ENCODE results near the gene PKNOX2. TPM values are rescaled to one million over a fixed set of nuclear protein-coding genes. Genes with fewer than 3 reads are reported as not detected.

The PKNOX2 gene
- total RNA-seq, 1 experiment from 2014 or later, result 3.7 TPM

DNA sequence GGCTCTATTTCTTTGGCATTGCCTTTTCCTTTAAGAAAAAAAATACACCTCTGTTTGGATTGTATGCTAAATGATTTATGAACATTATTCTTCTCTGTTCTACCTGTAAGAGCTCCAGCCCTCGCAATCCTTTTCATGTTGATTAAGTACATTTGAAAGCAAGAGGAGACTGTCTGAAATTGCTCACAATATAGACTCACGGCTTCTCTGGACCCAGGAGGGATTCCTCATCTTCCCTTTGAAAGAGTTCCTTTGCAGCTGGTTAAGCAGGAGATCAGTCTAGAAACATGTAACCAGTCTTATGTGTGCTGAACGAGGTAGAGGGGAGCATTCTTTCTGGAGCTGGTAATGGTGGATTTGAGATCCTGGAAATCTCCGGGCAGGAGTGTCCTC lies 47.4 kb downstream of the PKNOX2 start:
- no peak for ATAC-seq
- Mint-ChIP-seq H3K36me3 (no peaks in the 10 kb centered on the region), H3K4me3 (no peak overlapping the region), H3K27ac (no peak overlapping the region), H3K27me3 (ENCODE audit: low read depth) (no peaks in the 10 kb centered on the region; the same call in none of the 2 replicates), H3K4me1 (peaks cover 36% of the 10 kb centered on the region), H3K9me3 (no peaks in the 10 kb centered on the region)
- TF ChIP-seq ESRRA (CRISPR knock-in tag; IDR thresholded peaks at IDR 0.05; ENCODE audit: borderline replicate concordance) (no peak), JUN (CRISPR knock-in tag; IDR thresholded peaks at IDR 0.05) (no peak), RORB (CRISPR knock-in tag; IDR thresholded peaks at IDR 0.05) (no peak)
- TF ChIP-seq, protein P1, sequence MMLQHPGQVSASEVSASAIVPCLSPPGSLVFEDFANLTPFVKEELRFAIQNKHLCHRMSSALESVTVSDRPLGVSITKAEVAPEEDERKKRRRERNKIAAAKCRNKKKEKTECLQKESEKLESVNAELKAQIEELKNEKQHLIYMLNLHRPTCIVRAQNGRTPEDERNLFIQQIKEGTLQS (CRISPR knock-in tag; conservative IDR thresholded peaks at IDR 0.05), result no peak
- TF ChIP-seq, protein P2, sequence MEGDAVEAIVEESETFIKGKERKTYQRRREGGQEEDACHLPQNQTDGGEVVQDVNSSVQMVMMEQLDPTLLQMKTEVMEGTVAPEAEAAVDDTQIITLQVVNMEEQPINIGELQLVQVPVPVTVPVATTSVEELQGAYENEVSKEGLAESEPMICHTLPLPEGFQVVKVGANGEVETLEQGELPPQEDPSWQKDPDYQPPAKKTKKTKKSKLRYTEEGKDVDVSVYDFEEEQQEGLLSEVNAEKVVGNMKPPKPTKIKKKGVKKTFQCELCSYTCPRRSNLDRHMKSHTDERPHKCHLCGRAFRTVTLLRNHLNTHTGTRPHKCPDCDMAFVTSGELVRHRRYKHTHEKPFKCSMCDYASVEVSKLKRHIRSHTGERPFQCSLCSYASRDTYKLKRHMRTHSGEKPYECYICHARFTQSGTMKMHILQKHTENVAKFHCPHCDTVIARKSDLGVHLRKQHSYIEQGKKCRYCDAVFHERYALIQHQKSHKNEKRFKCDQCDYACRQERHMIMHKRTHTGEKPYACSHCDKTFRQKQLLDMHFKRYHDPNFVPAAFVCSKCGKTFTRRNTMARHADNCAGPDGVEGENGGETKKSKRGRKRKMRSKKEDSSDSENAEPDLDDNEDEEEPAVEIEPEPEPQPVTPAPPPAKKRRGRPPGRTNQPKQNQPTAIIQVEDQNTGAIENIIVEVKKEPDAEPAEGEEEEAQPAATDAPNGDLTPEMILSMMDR (IDR thresholded peaks at IDR 0.05), result no peak
- TF ChIP-seq, protein P3, sequence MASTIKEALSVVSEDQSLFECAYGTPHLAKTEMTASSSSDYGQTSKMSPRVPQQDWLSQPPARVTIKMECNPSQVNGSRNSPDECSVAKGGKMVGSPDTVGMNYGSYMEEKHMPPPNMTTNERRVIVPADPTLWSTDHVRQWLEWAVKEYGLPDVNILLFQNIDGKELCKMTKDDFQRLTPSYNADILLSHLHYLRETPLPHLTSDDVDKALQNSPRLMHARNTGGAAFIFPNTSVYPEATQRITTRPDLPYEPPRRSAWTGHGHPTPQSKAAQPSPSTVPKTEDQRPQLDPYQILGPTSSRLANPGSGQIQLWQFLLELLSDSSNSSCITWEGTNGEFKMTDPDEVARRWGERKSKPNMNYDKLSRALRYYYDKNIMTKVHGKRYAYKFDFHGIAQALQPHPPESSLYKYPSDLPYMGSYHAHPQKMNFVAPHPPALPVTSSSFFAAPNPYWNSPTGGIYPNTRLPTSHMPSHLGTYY (CRISPR knock-in tag; IDR thresholded peaks at IDR 0.05), result no peak
- POLR2A ChIA-PET, result no interaction called here
- DNase-seq (ENCODE audit: low spot score), result no peak
- CTCF ChIA-PET, result interaction anchor here (1.0 to 2.6 kb wide), 5 partner anchors 9 to 134 kb away, joined by 3 to 7 read pairs (median 5); no protein-coding TSS in a partner anchor

DNA sequence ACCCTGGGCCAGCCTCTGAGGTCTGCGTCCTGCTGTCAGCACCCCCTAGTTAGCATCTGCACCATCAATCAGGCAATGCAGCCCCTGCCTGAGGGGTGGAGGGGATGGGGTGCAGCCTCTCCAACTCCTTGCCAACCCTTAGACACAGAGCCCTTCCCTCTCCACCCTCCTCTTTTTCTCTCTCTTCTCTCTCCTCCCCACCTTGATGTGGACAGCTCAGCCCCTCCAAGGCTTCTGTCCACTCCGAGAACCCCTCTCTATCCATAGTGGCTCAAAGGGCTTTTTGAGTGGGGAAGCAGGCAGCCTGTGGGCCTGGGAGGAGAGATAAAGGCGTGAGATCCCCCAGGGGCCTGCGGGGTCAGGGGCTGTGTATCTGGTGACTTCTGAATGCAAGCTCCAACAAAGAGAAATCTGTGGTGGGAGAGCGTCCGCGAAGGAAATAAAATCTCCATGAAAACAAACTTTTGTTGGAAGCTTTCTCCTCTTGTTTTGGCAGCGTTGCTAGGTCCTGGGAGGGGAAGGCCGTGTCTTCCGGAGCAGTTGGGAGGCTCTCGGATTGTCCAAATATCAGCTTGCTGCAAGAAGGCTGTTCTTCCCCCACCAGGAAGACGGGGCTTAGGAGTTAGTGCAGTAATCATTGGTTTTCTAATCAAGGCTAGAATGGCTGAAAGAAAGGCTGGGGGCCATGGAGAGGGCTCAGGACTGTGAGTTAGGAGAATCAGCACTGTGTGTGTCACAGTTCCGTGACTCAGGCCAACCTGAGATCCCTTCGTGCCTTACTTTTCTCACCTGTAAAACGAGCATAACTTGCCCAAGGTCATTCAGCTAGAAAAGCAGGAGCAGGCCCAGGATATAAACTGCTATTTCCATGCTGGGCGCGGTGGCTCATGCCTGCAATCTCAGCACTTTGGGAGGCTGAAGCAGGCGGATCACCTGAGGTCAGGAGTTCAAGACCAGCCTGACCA lies 50.3 kb downstream of the PKNOX2 start:
- POLR2A ChIA-PET, result interaction anchor here (1.3 kb wide), 1 partner anchor 11 kb away, joined by 4 read pairs; no protein-coding TSS in a partner anchor
- CTCF ChIA-PET, result interaction anchor here (0.5 to 1.4 kb wide), 5 partner anchors 13 to 131 kb away, joined by 3 to 5 read pairs (median 3); no protein-coding TSS in a partner anchor
- ATAC-seq (peak; percentile 23), DNase-seq (ENCODE audit: low spot score) (no peak)
- Mint-ChIP-seq H3K4me1 (peaks cover 52% of the 10 kb centered on the region), H3K27ac (peak overlapping the region; percentile 45), H3K9me3 (no peaks in the 10 kb centered on the region), H3K27me3 (ENCODE audit: low read depth) (no peaks in the 10 kb centered on the region; the same call in none of the 2 replicates), H3K36me3 (no peaks in the 10 kb centered on the region), H3K4me3 (no peak overlapping the region)
- TF ChIP-seq, protein P4, sequence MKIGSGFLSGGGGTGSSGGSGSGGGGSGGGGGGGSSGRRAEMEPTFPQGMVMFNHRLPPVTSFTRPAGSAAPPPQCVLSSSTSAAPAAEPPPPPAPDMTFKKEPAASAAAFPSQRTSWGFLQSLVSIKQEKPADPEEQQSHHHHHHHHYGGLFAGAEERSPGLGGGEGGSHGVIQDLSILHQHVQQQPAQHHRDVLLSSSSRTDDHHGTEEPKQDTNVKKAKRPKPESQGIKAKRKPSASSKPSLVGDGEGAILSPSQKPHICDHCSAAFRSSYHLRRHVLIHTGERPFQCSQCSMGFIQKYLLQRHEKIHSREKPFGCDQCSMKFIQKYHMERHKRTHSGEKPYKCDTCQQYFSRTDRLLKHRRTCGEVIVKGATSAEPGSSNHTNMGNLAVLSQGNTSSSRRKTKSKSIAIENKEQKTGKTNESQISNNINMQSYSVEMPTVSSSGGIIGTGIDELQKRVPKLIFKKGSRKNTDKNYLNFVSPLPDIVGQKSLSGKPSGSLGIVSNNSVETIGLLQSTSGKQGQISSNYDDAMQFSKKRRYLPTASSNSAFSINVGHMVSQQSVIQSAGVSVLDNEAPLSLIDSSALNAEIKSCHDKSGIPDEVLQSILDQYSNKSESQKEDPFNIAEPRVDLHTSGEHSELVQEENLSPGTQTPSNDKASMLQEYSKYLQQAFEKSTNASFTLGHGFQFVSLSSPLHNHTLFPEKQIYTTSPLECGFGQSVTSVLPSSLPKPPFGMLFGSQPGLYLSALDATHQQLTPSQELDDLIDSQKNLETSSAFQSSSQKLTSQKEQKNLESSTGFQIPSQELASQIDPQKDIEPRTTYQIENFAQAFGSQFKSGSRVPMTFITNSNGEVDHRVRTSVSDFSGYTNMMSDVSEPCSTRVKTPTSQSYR (CRISPR knock-in tag; IDR thresholded peaks at IDR 0.05), result no peak
- no peak for TF ChIP-seq NR2C2 (CRISPR knock-in tag; IDR thresholded peaks at IDR 0.05)
- TF ChIP-seq, protein P5, sequence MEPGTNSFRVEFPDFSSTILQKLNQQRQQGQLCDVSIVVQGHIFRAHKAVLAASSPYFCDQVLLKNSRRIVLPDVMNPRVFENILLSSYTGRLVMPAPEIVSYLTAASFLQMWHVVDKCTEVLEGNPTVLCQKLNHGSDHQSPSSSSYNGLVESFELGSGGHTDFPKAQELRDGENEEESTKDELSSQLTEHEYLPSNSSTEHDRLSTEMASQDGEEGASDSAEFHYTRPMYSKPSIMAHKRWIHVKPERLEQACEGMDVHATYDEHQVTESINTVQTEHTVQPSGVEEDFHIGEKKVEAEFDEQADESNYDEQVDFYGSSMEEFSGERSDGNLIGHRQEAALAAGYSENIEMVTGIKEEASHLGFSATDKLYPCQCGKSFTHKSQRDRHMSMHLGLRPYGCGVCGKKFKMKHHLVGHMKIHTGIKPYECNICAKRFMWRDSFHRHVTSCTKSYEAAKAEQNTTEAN (CRISPR knock-in tag; IDR thresholded peaks at IDR 0.05), result no peak
- TF ChIP-seq ZNF138 (CRISPR knock-in tag; conservative IDR thresholded peaks at IDR 0.05), result no peak
- TF ChIP-seq, protein P6, sequence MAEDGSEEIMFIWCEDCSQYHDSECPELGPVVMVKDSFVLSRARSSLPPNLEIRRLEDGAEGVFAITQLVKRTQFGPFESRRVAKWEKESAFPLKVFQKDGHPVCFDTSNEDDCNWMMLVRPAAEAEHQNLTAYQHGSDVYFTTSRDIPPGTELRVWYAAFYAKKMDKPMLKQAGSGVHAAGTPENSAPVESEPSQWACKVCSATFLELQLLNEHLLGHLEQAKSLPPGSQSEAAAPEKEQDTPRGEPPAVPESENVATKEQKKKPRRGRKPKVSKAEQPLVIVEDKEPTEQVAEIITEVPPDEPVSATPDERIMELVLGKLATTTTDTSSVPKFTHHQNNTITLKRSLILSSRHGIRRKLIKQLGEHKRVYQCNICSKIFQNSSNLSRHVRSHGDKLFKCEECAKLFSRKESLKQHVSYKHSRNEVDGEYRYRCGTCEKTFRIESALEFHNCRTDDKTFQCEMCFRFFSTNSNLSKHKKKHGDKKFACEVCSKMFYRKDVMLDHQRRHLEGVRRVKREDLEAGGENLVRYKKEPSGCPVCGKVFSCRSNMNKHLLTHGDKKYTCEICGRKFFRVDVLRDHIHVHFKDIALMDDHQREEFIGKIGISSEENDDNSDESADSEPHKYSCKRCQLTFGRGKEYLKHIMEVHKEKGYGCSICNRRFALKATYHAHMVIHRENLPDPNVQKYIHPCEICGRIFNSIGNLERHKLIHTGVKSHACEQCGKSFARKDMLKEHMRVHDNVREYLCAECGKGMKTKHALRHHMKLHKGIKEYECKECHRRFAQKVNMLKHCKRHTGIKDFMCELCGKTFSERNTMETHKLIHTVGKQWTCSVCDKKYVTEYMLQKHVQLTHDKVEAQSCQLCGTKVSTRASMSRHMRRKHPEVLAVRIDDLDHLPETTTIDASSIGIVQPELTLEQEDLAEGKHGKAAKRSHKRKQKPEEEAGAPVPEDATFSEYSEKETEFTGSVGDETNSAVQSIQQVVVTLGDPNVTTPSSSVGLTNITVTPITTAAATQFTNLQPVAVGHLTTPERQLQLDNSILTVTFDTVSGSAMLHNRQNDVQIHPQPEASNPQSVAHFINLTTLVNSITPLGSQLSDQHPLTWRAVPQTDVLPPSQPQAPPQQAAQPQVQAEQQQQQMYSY (CRISPR knock-in tag; IDR thresholded peaks at IDR 0.05), result no peak
- TF ChIP-seq, protein P7, sequence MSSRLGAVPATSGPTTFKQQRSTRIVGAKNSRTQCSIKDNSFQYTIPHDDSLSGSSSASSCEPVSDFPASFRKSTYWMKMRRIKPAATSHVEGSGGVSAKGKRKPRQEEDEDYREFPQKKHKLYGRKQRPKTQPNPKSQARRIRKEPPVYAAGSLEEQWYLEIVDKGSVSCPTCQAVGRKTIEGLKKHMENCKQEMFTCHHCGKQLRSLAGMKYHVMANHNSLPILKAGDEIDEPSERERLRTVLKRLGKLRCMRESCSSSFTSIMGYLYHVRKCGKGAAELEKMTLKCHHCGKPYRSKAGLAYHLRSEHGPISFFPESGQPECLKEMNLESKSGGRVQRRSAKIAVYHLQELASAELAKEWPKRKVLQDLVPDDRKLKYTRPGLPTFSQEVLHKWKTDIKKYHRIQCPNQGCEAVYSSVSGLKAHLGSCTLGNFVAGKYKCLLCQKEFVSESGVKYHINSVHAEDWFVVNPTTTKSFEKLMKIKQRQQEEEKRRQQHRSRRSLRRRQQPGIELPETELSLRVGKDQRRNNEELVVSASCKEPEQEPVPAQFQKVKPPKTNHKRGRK (CRISPR knock-in tag; IDR thresholded peaks at IDR 0.05; ENCODE audit: borderline replicate concordance), result no peak
- TF ChIP-seq JUN (CRISPR knock-in tag; IDR thresholded peaks at IDR 0.05), result no peak
- no peak for TF ChIP-seq MYBL2 (CRISPR knock-in tag; IDR thresholded peaks at IDR 0.05)
- TF ChIP-seq TEAD4 (CRISPR knock-in tag; IDR thresholded peaks at IDR 0.05), result no peak
- TF ChIP-seq, protein P2 (IDR thresholded peaks at IDR 0.05), result no peak
- TF ChIP-seq, protein P8, sequence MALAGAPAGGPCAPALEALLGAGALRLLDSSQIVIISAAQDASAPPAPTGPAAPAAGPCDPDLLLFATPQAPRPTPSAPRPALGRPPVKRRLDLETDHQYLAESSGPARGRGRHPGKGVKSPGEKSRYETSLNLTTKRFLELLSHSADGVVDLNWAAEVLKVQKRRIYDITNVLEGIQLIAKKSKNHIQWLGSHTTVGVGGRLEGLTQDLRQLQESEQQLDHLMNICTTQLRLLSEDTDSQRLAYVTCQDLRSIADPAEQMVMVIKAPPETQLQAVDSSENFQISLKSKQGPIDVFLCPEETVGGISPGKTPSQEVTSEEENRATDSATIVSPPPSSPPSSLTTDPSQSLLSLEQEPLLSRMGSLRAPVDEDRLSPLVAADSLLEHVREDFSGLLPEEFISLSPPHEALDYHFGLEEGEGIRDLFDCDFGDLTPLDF (CRISPR knock-in tag; IDR thresholded peaks at IDR 0.05), result no peak

Measured in WTC11 (cell line).